ENCODE data around the gene SLC51B.
"Not testable (repeated sequence)": the region's sequence is repeated elsewhere in the genome, so short reads cannot be mapped to it uniquely, and the experiment has no call there.

The SLC51B gene

DNA sequence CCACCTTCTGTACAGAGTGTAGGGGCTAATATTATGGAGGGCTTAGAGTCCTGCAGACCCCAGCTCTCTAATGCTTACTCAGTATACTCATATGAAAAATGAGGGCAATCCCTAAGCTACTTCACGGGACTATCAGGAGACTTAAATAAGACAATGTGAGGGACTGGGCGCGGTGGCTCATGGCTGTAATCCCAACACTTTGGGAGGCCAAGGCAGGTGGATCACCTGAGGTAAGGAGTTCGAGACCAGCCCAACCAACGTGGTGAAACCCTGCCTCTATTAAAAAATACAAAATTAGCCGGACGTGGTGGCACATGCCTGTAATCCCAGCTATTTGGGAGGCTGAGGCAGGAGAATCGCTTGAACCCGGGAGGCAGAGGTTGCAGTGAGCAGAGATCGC, 54.6 kb downstream of the SLC51B start:
- DNase-seq (ENCODE audit: low read depth) = not testable (repeated sequence)

- no peak for DNase-seq (ENCODE audit: low read depth)
Observed at GRCh38 chr15:65100442-65100841, 55.3 kb downstream of the SLC51B start.

DNA sequence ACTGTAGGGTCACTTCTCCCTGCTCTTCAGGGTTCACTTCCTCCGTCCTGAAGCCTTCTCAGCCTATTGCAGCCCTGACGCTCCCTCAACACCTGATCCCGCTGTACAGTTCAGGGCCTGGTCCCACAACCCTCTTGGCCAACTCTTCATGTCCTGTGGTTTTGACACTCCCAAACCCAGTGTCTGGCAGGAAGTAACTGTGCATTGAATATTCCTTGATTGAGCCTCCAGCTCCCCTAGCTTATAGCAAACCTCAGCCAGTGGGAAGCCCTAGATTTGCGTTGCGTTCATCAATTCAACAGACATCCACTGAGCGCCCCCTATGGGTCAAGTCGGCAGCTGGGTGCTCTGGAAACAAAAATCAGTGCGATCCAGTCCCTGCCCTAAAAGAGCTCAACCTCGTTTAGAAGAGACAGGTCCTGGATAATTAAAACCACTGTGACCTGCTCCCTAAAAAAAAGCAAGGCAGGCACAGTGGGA, 56.3 kb downstream of the SLC51B start:
- no peak for DNase-seq (ENCODE audit: low read depth)

DNA sequence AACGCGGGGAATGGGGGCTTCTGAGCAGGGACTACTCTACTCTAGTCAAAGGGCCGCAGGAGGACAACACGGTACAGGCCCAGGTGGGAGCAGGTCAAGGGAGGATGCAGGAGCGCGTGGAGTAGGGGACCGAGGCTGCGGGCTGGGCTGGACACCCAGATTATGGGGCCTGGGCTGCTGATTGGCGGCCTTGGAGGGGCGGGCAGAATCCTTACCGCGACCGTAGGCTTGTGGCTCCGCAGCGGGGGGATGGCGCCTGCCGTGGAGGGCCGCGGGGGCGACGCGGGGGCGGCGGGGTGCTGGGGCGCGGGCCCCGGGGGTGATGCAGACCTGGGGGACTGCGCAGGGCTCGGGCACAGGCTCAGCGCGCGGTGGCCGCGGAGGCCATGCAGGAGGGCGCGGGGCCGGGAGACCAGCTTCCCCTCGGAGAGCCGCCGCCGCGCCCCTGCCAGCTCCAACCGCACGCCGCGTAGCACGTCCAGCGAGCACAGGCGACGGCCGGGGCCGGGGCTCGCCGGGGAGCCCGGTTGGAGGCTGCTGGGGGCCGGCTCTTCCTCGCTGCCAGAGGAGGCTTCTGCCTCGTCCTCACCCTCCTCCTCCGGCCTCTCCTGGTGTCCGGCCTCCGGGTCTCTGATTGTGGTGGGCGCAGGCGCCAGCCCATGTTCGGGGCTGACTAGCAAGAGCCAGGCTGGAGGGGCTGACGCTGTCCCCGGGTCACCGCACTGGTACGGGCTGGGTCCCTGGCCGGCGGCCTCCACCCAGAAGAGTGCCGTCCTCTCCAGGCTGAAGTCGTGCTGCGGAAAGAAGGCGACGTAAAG, 56.9 kb downstream of the SLC51B start:
- DNase-seq (ENCODE audit: low read depth) = no peak

DNA sequence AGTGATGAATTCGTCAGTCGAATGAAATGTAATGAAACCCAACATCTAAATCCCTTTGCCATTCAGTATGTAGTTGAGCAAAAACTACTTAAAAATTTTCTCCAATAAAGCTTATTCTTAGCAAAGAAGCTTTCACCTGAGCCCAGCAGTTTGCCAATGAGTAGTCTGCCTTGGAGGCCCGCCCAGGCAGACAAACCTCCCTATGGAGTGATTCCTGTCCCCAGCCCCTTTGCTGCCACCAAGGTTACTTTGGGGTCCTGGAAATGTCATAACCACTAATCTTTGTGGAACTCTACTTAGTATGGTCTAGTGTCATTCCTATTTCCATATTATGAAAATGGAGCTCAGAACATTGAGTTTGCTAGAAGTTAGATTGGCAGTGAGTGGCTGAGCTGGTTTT, 57.7 kb downstream of the SLC51B start:
- DNase-seq (ENCODE audit: low read depth) = no peak

Measured in activated T-helper 1 cell treated with Interleukin-2 at 50 U/mL for 16 hours (primary cell).